ACC112 (cell line): Measurements from ENCODE around the gene CNTN1.

Experiments used
- H2AFZ ChIP-seq: fragments of 200-600 bp; sonication (generic); one replicate; pipeline ENCODE4 v1.6.0; 2017; ENCODE audit warnings: antibody characterized with exemption, low read length; ENCODE audit not compliant: unreplicated experiment
- H3K27ac ChIP-seq: fragments of 200-600 bp; sonication (generic); 2 replicates; pipeline ENCODE4 v1.5.1; 2014; ENCODE audit warnings: low read depth, mild to moderate bottlenecking, antibody characterized with exemption, low read length, moderate library complexity
- H3K27me3 ChIP-seq: fragments of 200-600 bp; sonication (generic); 2 replicates; pipeline ENCODE4 v1.6.1; 2014; ENCODE audit warnings: mild to moderate bottlenecking, antibody characterized with exemption, low read length, moderate library complexity, mixed read lengths; ENCODE audit not compliant: insufficient read depth
- H3K36me3 ChIP-seq: fragments of 200-600 bp; sonication (generic); 2 replicates; pipeline ENCODE4 v1.6.1; 2016; ENCODE audit warnings: mild to moderate bottlenecking, antibody characterized with exemption, low read length, moderate library complexity, mixed read lengths; ENCODE audit not compliant: insufficient read depth
- H3K4me1 ChIP-seq: fragments of 200-600 bp; sonication (generic); one replicate; pipeline ENCODE4 v1.6.1; 2016; ENCODE audit warnings: low read length, mixed read lengths; ENCODE audit not compliant: insufficient read depth, unreplicated experiment, control insufficient read depth
- H3K4me3 ChIP-seq: fragments of 200-600 bp; sonication (generic); 2 replicates; pipeline ENCODE4 v1.5.1; 2014; ENCODE audit warnings: mild to moderate bottlenecking, low read depth, low read length
- H3K79me2 ChIP-seq: fragments of 200-600 bp; sonication (generic); one replicate; pipeline ENCODE4 v1.6.0; 2016; ENCODE audit warnings: low read length; ENCODE audit not compliant: control insufficient read depth, unreplicated experiment, insufficient read depth

Gene CNTN1

GRCh38 chr12:40662366-40662765, 29.9 kb upstream of the CNTN1 start:
- H3K4me3 ChIP-seq, result no peak overlapping the region
- no peaks in the 10 kb centered on the region for H3K27me3 ChIP-seq
- no peaks in the 10 kb centered on the region for H3K79me2 ChIP-seq
- no peaks in the 10 kb centered on the region for H3K36me3 ChIP-seq
- H3K4me1 ChIP-seq, result no peaks in the 10 kb centered on the region
- no peak overlapping the region for H3K27ac ChIP-seq
- no peak overlapping the region for H2AFZ ChIP-seq

- H3K4me1 ChIP-seq, result no peaks in the 10 kb centered on the region
- H3K79me2 ChIP-seq, result no peaks in the 10 kb centered on the region
- H3K27me3 ChIP-seq, result no peaks in the 10 kb centered on the region
- H3K36me3 ChIP-seq, result no peaks in the 10 kb centered on the region
- no peak overlapping the region for H2AFZ ChIP-seq
- H3K27ac ChIP-seq, result no peak overlapping the region
- no peak overlapping the region for H3K4me3 ChIP-seq
These were observed 28.5 kb upstream of the CNTN1 start for GRCh38 chr12:40663781-40664180.

- no peaks in the 10 kb centered on the region for H3K4me1 ChIP-seq
- no peaks in the 10 kb centered on the region for H3K79me2 ChIP-seq
- H3K4me3 ChIP-seq, result no peak overlapping the region
- no peaks in the 10 kb centered on the region for H3K27me3 ChIP-seq
- H3K27ac ChIP-seq, result no peak overlapping the region
- no peaks in the 10 kb centered on the region for H3K36me3 ChIP-seq
- no peak overlapping the region for H2AFZ ChIP-seq
These were observed 24.1 kb upstream of the CNTN1 start for GRCh38 chr12:40668099-40668529.

GRCh38 chr12:40672741-40673271, 19.4 kb upstream of the CNTN1 start:
- H2AFZ ChIP-seq, result no peak overlapping the region
- no peak overlapping the region for H3K27ac ChIP-seq
- H3K4me1 ChIP-seq, result no peaks in the 10 kb centered on the region
- H3K27me3 ChIP-seq, result no peaks in the 10 kb centered on the region
- H3K36me3 ChIP-seq, result no peaks in the 10 kb centered on the region
- no peaks in the 10 kb centered on the region for H3K79me2 ChIP-seq
- no peak overlapping the region for H3K4me3 ChIP-seq

- Histone ChIP-seq H3K36me3 (no peaks in the 10 kb centered on the region), H3K27me3 (no peaks in the 10 kb centered on the region), H2AFZ (no peak overlapping the region), H3K4me3 (no peak overlapping the region), H3K79me2 (no peaks in the 10 kb centered on the region), H3K27ac (no peak overlapping the region), H3K4me1 (no peaks in the 10 kb centered on the region)
These were observed 11.1 kb upstream of the CNTN1 start for GRCh38 chr12:40681148-40681547.

- no peaks in the 10 kb centered on the region for H3K79me2 ChIP-seq
- no peak overlapping the region for H3K27ac ChIP-seq
- H3K36me3 ChIP-seq, result no peaks in the 10 kb centered on the region
- H3K27me3 ChIP-seq, result no peaks in the 10 kb centered on the region
- no peak overlapping the region for H3K4me3 ChIP-seq
- no peaks in the 10 kb centered on the region for H3K4me1 ChIP-seq
- H2AFZ ChIP-seq, result no peak overlapping the region
These were observed 7.3 kb upstream of the CNTN1 start for GRCh38 chr12:40684986-40685385.

- no peak overlapping the region for H3K4me3 ChIP-seq
- no peak overlapping the region for H3K27ac ChIP-seq
- no peaks in the 10 kb centered on the region for H3K79me2 ChIP-seq
- no peaks in the 10 kb centered on the region for H3K4me1 ChIP-seq
- H3K36me3 ChIP-seq, result no peaks in the 10 kb centered on the region
- no peak overlapping the region for H2AFZ ChIP-seq
- H3K27me3 ChIP-seq, result peaks cover 21% of the 10 kb centered on the region
These were observed 4.0 kb upstream of the CNTN1 start for GRCh38 chr12:40688085-40688725.

- H3K27ac ChIP-seq, result no peak overlapping the region
- H3K4me1 ChIP-seq, result no peaks in the 10 kb centered on the region
- H3K36me3 ChIP-seq, result no peaks in the 10 kb centered on the region
- no peak overlapping the region for H2AFZ ChIP-seq
- no peak overlapping the region for H3K4me3 ChIP-seq
- no peaks in the 10 kb centered on the region for H3K79me2 ChIP-seq
- peaks cover 34% of the 10 kb centered on the region for H3K27me3 ChIP-seq
These were observed 2.7 kb upstream of the CNTN1 start for GRCh38 chr12:40689576-40689975.

GRCh38 chr12:40692765-40693206, 547 bp downstream of the CNTN1 start:
- Histone ChIP-seq H3K27ac (no peak overlapping the region), H3K79me2 (no peaks in the 10 kb centered on the region), H3K4me3 (no peak overlapping the region), H3K4me1 (no peaks in the 10 kb centered on the region), H2AFZ (no peak overlapping the region), H3K27me3 (peaks cover 37% of the 10 kb centered on the region), H3K36me3 (no peaks in the 10 kb centered on the region)

- Histone ChIP-seq H3K27me3 (peaks cover 37% of the 10 kb centered on the region), H2AFZ (no peak overlapping the region), H3K4me3 (no peak overlapping the region), H3K79me2 (no peaks in the 10 kb centered on the region), H3K4me1 (no peaks in the 10 kb centered on the region), H3K36me3 (no peaks in the 10 kb centered on the region), H3K27ac (no peak overlapping the region)
These were observed 1.1 kb downstream of the CNTN1 start for GRCh38 chr12:40693207-40693821.
